Choroid plexus epithelial cell (primary cell): ENCODE data around the gene ARHGAP5.
A peak's percentile ranks its signal among the peaks of the same experiment; 100 is the strongest.

Experiments used
- DNase-seq: peaks from one replicate; pipeline ENCODE4 v3.0.0-alpha.2; 2010; ENCODE audit warnings: low read depth
- H3K4me3 ChIP-seq: 2 replicates; pipeline ENCODE4 v1.5.1; 2011; ENCODE audit warnings: low read depth, mild to moderate bottlenecking, control low read depth, low read length, moderate library complexity
- TF ChIP-seq, protein P1 (sequence below): conservative IDR thresholded peaks from 2 replicates; pipeline ENCODE4 v1.5.1; 2011; ENCODE audit warnings: low read depth, mild to moderate bottlenecking, control low read depth, inconsistent platforms, low read length, moderate library complexity

Gene ARHGAP5

GRCh38 chr14:32075672-32076277, 1.3 kb upstream of the ARHGAP5 start:
- TF ChIP-seq, protein P1, sequence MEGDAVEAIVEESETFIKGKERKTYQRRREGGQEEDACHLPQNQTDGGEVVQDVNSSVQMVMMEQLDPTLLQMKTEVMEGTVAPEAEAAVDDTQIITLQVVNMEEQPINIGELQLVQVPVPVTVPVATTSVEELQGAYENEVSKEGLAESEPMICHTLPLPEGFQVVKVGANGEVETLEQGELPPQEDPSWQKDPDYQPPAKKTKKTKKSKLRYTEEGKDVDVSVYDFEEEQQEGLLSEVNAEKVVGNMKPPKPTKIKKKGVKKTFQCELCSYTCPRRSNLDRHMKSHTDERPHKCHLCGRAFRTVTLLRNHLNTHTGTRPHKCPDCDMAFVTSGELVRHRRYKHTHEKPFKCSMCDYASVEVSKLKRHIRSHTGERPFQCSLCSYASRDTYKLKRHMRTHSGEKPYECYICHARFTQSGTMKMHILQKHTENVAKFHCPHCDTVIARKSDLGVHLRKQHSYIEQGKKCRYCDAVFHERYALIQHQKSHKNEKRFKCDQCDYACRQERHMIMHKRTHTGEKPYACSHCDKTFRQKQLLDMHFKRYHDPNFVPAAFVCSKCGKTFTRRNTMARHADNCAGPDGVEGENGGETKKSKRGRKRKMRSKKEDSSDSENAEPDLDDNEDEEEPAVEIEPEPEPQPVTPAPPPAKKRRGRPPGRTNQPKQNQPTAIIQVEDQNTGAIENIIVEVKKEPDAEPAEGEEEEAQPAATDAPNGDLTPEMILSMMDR: no peak
- H3K4me3 ChIP-seq: peak overlapping the region; percentile 90
- DNase-seq: peak; percentile 48

DNA sequence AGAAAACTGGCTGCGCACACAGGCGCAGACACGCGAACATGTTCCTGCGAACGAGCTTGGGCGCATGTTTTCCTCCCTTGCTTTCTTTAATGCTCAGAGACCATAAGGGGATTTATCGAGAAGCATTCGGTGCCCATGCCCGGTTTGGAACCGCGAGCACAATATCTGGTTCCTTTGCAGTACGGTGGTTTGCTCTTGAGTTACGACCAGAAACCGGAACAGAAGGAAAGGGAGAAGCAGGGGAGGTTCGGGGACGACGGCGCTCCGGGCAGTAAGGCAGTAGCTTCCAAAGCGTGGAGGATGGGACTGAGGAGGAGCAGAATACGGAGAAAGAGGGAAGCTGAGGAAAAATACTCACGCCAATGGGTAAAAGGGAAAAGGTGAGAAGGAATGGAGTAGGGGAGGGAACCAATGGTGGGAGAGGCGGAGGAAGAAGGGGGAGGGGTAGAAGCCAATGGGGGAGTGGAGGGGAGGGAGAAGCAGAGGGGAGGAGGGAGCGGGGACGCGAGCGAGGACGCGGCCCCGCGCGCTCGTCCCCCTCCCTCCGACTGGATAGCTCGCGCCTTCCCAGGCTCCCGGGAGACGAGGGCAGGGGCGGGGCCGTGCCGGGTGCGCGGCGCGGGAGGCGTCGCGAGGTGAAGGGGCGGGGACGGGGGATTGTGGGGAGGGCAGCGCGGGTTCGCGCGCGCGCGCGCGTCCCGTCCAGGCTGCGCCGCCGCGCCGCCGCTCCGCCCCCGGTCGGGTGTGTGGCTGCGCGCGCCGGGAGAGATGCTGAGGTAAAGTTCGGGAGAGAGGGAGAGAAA, 625 bp upstream of the ARHGAP5 start:
- TF ChIP-seq, protein P1: no peak
- H3K4me3 ChIP-seq: peak overlapping the region; percentile 90
- DNase-seq: peak; percentile 99

- TF ChIP-seq, protein P1: no peak
- DNase-seq: peak; percentile 61
- peak overlapping the region; percentile 90 for H3K4me3 ChIP-seq
These were observed 1.1 kb downstream of the ARHGAP5 start for GRCh38 chr14:32078023-32078857.

GRCh38 chr14:32078858-32079216, 1.7 kb downstream of the ARHGAP5 start:
- TF ChIP-seq, protein P1: no peak
- peak; percentile 38 for DNase-seq
- peak overlapping the region; percentile 90 for H3K4me3 ChIP-seq

DNA sequence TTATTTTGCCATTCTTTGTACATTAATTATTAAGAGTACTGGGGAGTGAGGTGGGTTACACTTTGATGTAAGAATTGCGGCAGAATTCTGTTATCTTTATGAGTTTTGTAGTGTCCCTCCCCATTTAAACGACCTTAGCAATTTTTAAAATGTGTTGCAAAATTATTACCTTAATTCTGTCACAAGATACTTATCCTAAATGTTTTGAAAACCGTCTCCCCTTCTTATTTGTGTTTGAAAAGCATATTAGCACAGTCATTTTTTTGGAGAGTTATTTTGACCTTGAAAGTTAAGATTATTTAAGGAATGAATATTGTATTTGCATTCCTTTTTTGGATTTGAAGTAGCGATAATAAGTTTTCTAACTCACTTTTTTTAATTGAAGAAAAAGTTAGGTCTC, 2.2 kb downstream of the ARHGAP5 start:
- TF ChIP-seq, protein P1: no peak
- peak overlapping the region; percentile 90 for H3K4me3 ChIP-seq
- DNase-seq: no peak

- no peak overlapping the region for H3K4me3 ChIP-seq
- TF ChIP-seq, protein P1: no peak
- DNase-seq: peak; percentile 12
These were observed 3.0 kb downstream of the ARHGAP5 start for GRCh38 chr14:32080001-32080510.
